Measurements from ENCODE around the gene NR4A2. TPM values are rescaled to one million over a fixed set of nuclear protein-coding genes. Genes with fewer than 3 reads are reported as not detected.

The NR4A2 gene
- total RNA-seq, 1 experiment from 2014 or later, result 0.66 TPM

GRCh38 chr2:156334496-156335478, 2.3 kb upstream of the NR4A2 start (continued):
- TF ChIP-seq ZNF532 (CRISPR knock-in tag; IDR thresholded peaks at IDR 0.05; ENCODE audit: borderline replicate concordance) (no peak), USF1 (CRISPR knock-in tag; IDR thresholded peaks at IDR 0.05) (no peak)

- H3K36me3 Mint-ChIP-seq, result no peaks in the 10 kb centered on the region
- peak overlapping the region; percentile 81 for H3K4me3 Mint-ChIP-seq
- POLR2A ChIA-PET, result interaction anchor here (0.6 to 1.5 kb wide), 2 partner anchors 9 to 332 kb away, joined by 5 read pairs; no protein-coding TSS in a partner anchor
- CTCF ChIA-PET, result interaction anchor here (0.6 to 2.5 kb wide), 20 partner anchors 11 to 961 kb away, joined by 3 to 26 read pairs (median 3); no protein-coding TSS in a partner anchor
- H3K9me3 Mint-ChIP-seq, result no peaks in the 10 kb centered on the region
- no peak overlapping the region for H3K27ac Mint-ChIP-seq
- ATAC-seq (peak; percentile 18), DNase-seq (ENCODE audit: low spot score) (peak; percentile 73)
- H3K4me1 Mint-ChIP-seq, result peaks cover 52% of the 10 kb centered on the region
- H3K27me3 Mint-ChIP-seq (ENCODE audit: low read depth), result peaks cover 55% of the 10 kb centered on the region
- TF ChIP-seq ZNF232 (CRISPR knock-in tag; IDR thresholded peaks at IDR 0.05) (peak; percentile 62; the same call in 1 of the 2 replicates), ZNF671 (CRISPR knock-in tag; IDR thresholded peaks at IDR 0.05) (no peak), CREB1 (CRISPR knock-in tag; IDR thresholded peaks at IDR 0.05) (no peak)
Measured at GRCh38 chr2:156333951-156334495, 1.5 kb upstream of the NR4A2 start.

GRCh38 chr2:156333274-156333950, 891 bp upstream of the NR4A2 start:
- ChIA-PET CTCF (interaction anchor here (1.0 to 2.5 kb wide), 10 partner anchors 10 to 850 kb away, joined by 3 to 26 read pairs (median 3); no protein-coding TSS in a partner anchor), POLR2A (interaction anchor here (1.5 kb wide), 1 partner anchor 9 kb away, joined by 5 read pairs; no protein-coding TSS in a partner anchor)
- Mint-ChIP-seq H3K27me3 (ENCODE audit: low read depth) (peaks cover 61% of the 10 kb centered on the region), H3K27ac (peak overlapping the region; percentile 81), H3K9me3 (no peaks in the 10 kb centered on the region), H3K4me3 (peak overlapping the region; percentile 81), H3K4me1 (peaks cover 51% of the 10 kb centered on the region), H3K36me3 (no peaks in the 10 kb centered on the region)
- ATAC-seq (no peak; the same call in 1 of the 2 replicates), DNase-seq (ENCODE audit: low spot score) (no peak)
- no peak for TF ChIP-seq JAZF1 (CRISPR knock-in tag; IDR thresholded peaks at IDR 0.05)
- no peak for TF ChIP-seq EMX1 (CRISPR knock-in tag; IDR thresholded peaks at IDR 0.05)
- no peak for TF ChIP-seq NR2C2 (CRISPR knock-in tag; IDR thresholded peaks at IDR 0.05)
- no peak for TF ChIP-seq ZNF423 (CRISPR knock-in tag; IDR thresholded peaks at IDR 0.05)
- no peak for TF ChIP-seq E2F1 (CRISPR knock-in tag; IDR thresholded peaks at IDR 0.05)

GRCh38 chr2:156332284-156332533, 312 bp downstream of the NR4A2 start:
- ATAC-seq (no peak), DNase-seq (ENCODE audit: low spot score) (no peak)
- Mint-ChIP-seq H3K9me3 (no peaks in the 10 kb centered on the region), H3K27ac (no peak overlapping the region), H3K36me3 (no peaks in the 10 kb centered on the region), H3K4me1 (peaks cover 57% of the 10 kb centered on the region), H3K27me3 (ENCODE audit: low read depth) (peaks cover 73% of the 10 kb centered on the region), H3K4me3 (peak overlapping the region; percentile 81)
- ChIA-PET CTCF (no interaction called here), POLR2A (interaction anchor here (0.6 to 1.0 kb wide), 3 partner anchors 9 to 360 kb away, joined by 3 read pairs; no protein-coding TSS in a partner anchor)
- TF ChIP-seq ETV6 (CRISPR knock-in tag; IDR thresholded peaks at IDR 0.05) (no peak), GTF2I (CRISPR knock-in tag; conservative IDR thresholded peaks at IDR 0.05) (no peak), ESRRA (CRISPR knock-in tag; IDR thresholded peaks at IDR 0.05; ENCODE audit: borderline replicate concordance) (no peak), ATF3 (CRISPR knock-in tag; conservative IDR thresholded peaks at IDR 0.05) (no peak), FOXP4 (CRISPR knock-in tag; IDR thresholded peaks at IDR 0.05) (no peak), NFATC4 (CRISPR knock-in tag; IDR thresholded peaks at IDR 0.05) (no peak)
